Fibroblast of the aortic adventitia (primary cell): ENCODE results near the gene ADAMTS3. TPM values are rescaled to one million over a fixed set of nuclear protein-coding genes. Genes with fewer than 3 reads are reported as not detected.
A peak's percentile ranks its signal among the peaks of the same experiment; 100 is the strongest.

Source experiments
- DNase-seq: peaks from one replicate; pipeline ENCODE4 v3.0.0-alpha.2; 2010; ENCODE audit warnings: low read depth
- H3K4me3 ChIP-seq: 2 replicates; pipeline ENCODE4 v1.5.1; 2011; ENCODE audit warnings: low read depth, mild to moderate bottlenecking, control low read depth, low read length, moderate library complexity
- CTCF ChIP-seq: IDR thresholded peaks from 2 replicates; pipeline ENCODE4 v1.5.1; 2011; ENCODE audit warnings: mild to moderate bottlenecking, low read length, control low read depth, inconsistent platforms; ENCODE audit not compliant: insufficient read depth
- total RNA-seq: library from RNA; depleted of rRNA; stranded (reverse); fragments of >200 nt; gene quantifications from 2 replicates; pipeline ENCODE4 v1.2.3, GENCODE V29; 2012; ENCODE audit warnings: low replicate concordance

The ADAMTS3 gene
- total RNA-seq, 1 donor = 20.3 TPM

GRCh38 chr4:72351521-72351920 is 217.5 kb downstream of the ADAMTS3 start:
- DNase-seq = no peak
- H3K4me3 ChIP-seq = no peak overlapping the region
- TF ChIP-seq CTCF = no peak

- no peak overlapping the region for H3K4me3 ChIP-seq
- TF ChIP-seq CTCF = no peak
- no peak for DNase-seq
These were observed 220.3 kb downstream of the ADAMTS3 start for GRCh38 chr4:72348701-72349100.

- no peak overlapping the region for H3K4me3 ChIP-seq
- no peak for DNase-seq
- no peak for TF ChIP-seq CTCF
These were observed 224.6 kb downstream of the ADAMTS3 start for GRCh38 chr4:72344418-72344817.

GRCh38 chr4:72341432-72341820 is 227.6 kb downstream of the ADAMTS3 start:
- H3K4me3 ChIP-seq = no peak overlapping the region
- no peak for TF ChIP-seq CTCF
- no peak for DNase-seq

GRCh38 chr4:72340803-72341431 is 228.1 kb downstream of the ADAMTS3 start:
- TF ChIP-seq CTCF = no peak
- H3K4me3 ChIP-seq = no peak overlapping the region
- DNase-seq = peak; percentile 21

- no peak for DNase-seq
- TF ChIP-seq CTCF = no peak
- no peak overlapping the region for H3K4me3 ChIP-seq
These were observed 231.0 kb downstream of the ADAMTS3 start for GRCh38 chr4:72338060-72338459.

GRCh38 chr4:72330381-72330780 is 238.6 kb downstream of the ADAMTS3 start:
- no peak for DNase-seq
- no peak for TF ChIP-seq CTCF

More at GRCh38 chr4:72330381-72330780, 238.6 kb downstream of the ADAMTS3 start:
- no peak overlapping the region for H3K4me3 ChIP-seq
